ENCODE measurements around the gene CACNG5. TPM values are rescaled to one million over a fixed set of nuclear protein-coding genes. Genes with fewer than 3 reads are reported as not detected.

CACNG5 gene
- total and polyA plus RNA-seq, 7 experiments from 2014 or later = not detected

- intact Hi-C loops (cut with micrococcal nuclease) = loop anchor here (5.0 kb wide), 2 partner anchors 648 to 1613 kb away; no protein-coding TSS in a partner anchor
- CTCF ChIA-PET = interaction anchor here (0.6 to 2.1 kb wide), 5 partner anchors 9 to 705 kb away, joined by 3 to 11 read pairs (median 3); no protein-coding TSS in a partner anchor
- H3K27ac Mint-ChIP-seq = no peak overlapping the region
- H3K27me3 Mint-ChIP-seq = peaks cover 0 to 12% (median 6%) of the 10 kb centered on the region in 5 donors
- no peaks in the 10 kb centered on the region for H3K36me3 Mint-ChIP-seq
- H3K27me3 ChIP-seq (ENCODE audit: control insufficient read depth in 2 of 2, insufficient read depth in 2 of 2, low read length in 2 of 2) = peaks cover 0 to 4% of the 10 kb centered on the region in 2 donors
- DNase-seq (no peak), ATAC-seq (no peak)
- H3K4me3 Mint-ChIP-seq = no peak overlapping the region
- peaks cover 0 to 9% (median 6%) of the 10 kb centered on the region in 7 donors for H3K4me1 Mint-ChIP-seq
- H3K27ac ChIP-seq (ENCODE audit: low read depth, low read length) = no peak overlapping the region
- POLR2A ChIA-PET = no interaction called here
- no peaks in the 10 kb centered on the region for H3K9me3 Mint-ChIP-seq
- no peak overlapping the region for H3K4me3 ChIP-seq (ENCODE audit: low read length)
- no peaks in the 10 kb centered on the region for H3K36me3 ChIP-seq (ENCODE audit: control insufficient read depth in 2 of 3, insufficient read depth in 3 of 3, low read length in 3 of 3)
- H3K9me3 ChIP-seq (ENCODE audit: control insufficient read depth in 2 of 3, low read length in 3 of 3) = no peaks in the 10 kb centered on the region
- no peaks in the 10 kb centered on the region for H3K4me1 ChIP-seq (ENCODE audit: control insufficient read depth in 2 of 2, insufficient read depth in 2 of 2, low read length in 2 of 2)
Measured at GRCh38 chr17:66904760-66905624, 70.1 kb downstream of the CACNG5 start.

- intact Hi-C loops (cut with micrococcal nuclease) = loop anchor here (1.0 to 5.0 kb wide), 8 partner anchors 178 to 1614 kb away; no protein-coding TSS in a partner anchor
- H3K36me3 ChIP-seq (ENCODE audit: control insufficient read depth in 2 of 3, insufficient read depth in 3 of 3, low read length in 3 of 3) = no peaks in the 10 kb centered on the region
- peak; percentile 76 for ATAC-seq
- ChIA-PET CTCF (interaction anchor here (0.7 to 2.1 kb wide), 2 partner anchors 8 to 704 kb away, joined by 3 to 11 read pairs; no protein-coding TSS in a partner anchor), POLR2A (no interaction called here)
- peak overlapping the region in 2 of 9 donors; percentile 25 to 27 for H3K27ac Mint-ChIP-seq
- H3K27me3 Mint-ChIP-seq = peaks cover 0 to 12% (median 6%) of the 10 kb centered on the region in 5 donors
- no peak overlapping the region for H3K27ac ChIP-seq (ENCODE audit: low read depth, low read length)
- no peaks in the 10 kb centered on the region for H3K4me1 ChIP-seq (ENCODE audit: control insufficient read depth in 2 of 2, insufficient read depth in 2 of 2, low read length in 2 of 2)
- DNase-seq = peak; percentile 15 to 64 (median 51)
- peak overlapping the region in 1 of 10 donors; percentile 4 for H3K4me3 Mint-ChIP-seq
- no peak overlapping the region for H3K4me3 ChIP-seq (ENCODE audit: low read length)
- peaks cover 0 to 9% (median 6%) of the 10 kb centered on the region in 7 donors for H3K4me1 Mint-ChIP-seq
- H3K9me3 Mint-ChIP-seq = no peaks in the 10 kb centered on the region
- H3K36me3 Mint-ChIP-seq = no peaks in the 10 kb centered on the region
- H3K9me3 ChIP-seq (ENCODE audit: control insufficient read depth in 2 of 3, low read length in 3 of 3) = no peaks in the 10 kb centered on the region
- peaks cover 0 to 4% of the 10 kb centered on the region in 2 donors for H3K27me3 ChIP-seq (ENCODE audit: control insufficient read depth in 2 of 2, insufficient read depth in 2 of 2, low read length in 2 of 2)
Measured at GRCh38 chr17:66906321-66907278, 71.7 kb downstream of the CACNG5 start.

- DNase-seq = no peak
- Histone ChIP-seq H3K4me3 (ENCODE audit: low read length) (no peak overlapping the region), H3K27ac (ENCODE audit: low read depth, low read length) (no peak overlapping the region), H3K36me3 (ENCODE audit: control insufficient read depth in 2 of 3, insufficient read depth in 3 of 3, low read length in 3 of 3) (no peaks in the 10 kb centered on the region), H3K4me1 (ENCODE audit: control insufficient read depth in 2 of 2, insufficient read depth in 2 of 2, low read length in 2 of 2) (no peaks in the 10 kb centered on the region), H3K9me3 (ENCODE audit: control insufficient read depth in 2 of 3, low read length in 3 of 3) (no peaks in the 10 kb centered on the region), H3K27me3 (ENCODE audit: control insufficient read depth in 2 of 2, insufficient read depth in 2 of 2, low read length in 2 of 2) (peaks cover 0 to 4% of the 10 kb centered on the region in 2 donors)
- ChIA-PET POLR2A (no interaction called here), CTCF (interaction anchor here (0.6 kb wide), 2 partner anchors 715 to 745 kb away, joined by 3 read pairs; no protein-coding TSS in a partner anchor)
- H3K27me3 Mint-ChIP-seq = peaks cover 0 to 21% (median 8%) of the 10 kb centered on the region in 5 donors
- H3K36me3 Mint-ChIP-seq = no peaks in the 10 kb centered on the region
- no peak for ATAC-seq
- no peaks in the 10 kb centered on the region for H3K9me3 Mint-ChIP-seq
- intact Hi-C loops (cut with micrococcal nuclease) = loop anchor here (5.0 kb wide), 2 partner anchors 653 to 1618 kb away; no protein-coding TSS in a partner anchor
- no peak overlapping the region for H3K4me3 Mint-ChIP-seq
- H3K4me1 Mint-ChIP-seq = peaks cover 0 to 9% (median 6%) of the 10 kb centered on the region in 7 donors
- H3K27ac Mint-ChIP-seq = no peak overlapping the region
Measured at GRCh38 chr17:66909804-66910373, 75.0 kb downstream of the CACNG5 start.

GRCh38 chr17:66910651-66911285 lies 75.9 kb downstream of the CACNG5 start:
- DNase-seq (no peak), ATAC-seq (no peak)
- Mint-ChIP-seq H3K9me3 (no peaks in the 10 kb centered on the region), H3K36me3 (no peaks in the 10 kb centered on the region), H3K27ac (no peak overlapping the region), H3K27me3 (peaks cover 6 to 17% (median 10%) of the 10 kb centered on the region in 5 donors), H3K4me3 (no peak overlapping the region), H3K4me1 (peaks cover 0 to 9% (median 6%) of the 10 kb centered on the region in 7 donors)
- CTCF ChIA-PET = no interaction called here
- H3K4me1 ChIP-seq (ENCODE audit: control insufficient read depth in 2 of 2, insufficient read depth in 2 of 2, low read length in 2 of 2) = no peaks in the 10 kb centered on the region
- H3K27me3 ChIP-seq (ENCODE audit: control insufficient read depth in 2 of 2, insufficient read depth in 2 of 2, low read length in 2 of 2) = peaks cover 0 to 4% of the 10 kb centered on the region in 2 donors
- no peak overlapping the region for H3K27ac ChIP-seq (ENCODE audit: low read depth, low read length)
- POLR2A ChIA-PET = no interaction called here
- H3K9me3 ChIP-seq (ENCODE audit: control insufficient read depth in 2 of 3, low read length in 3 of 3) = no peaks in the 10 kb centered on the region
- no peak overlapping the region for H3K4me3 ChIP-seq (ENCODE audit: low read length)
- H3K36me3 ChIP-seq (ENCODE audit: control insufficient read depth in 2 of 3, insufficient read depth in 3 of 3, low read length in 3 of 3) = no peaks in the 10 kb centered on the region
- intact Hi-C loops (cut with micrococcal nuclease) = no loop called here

- no peak for ATAC-seq
- Mint-ChIP-seq H3K4me1 (peaks cover 0 to under 1% (median 0%) of the 10 kb centered on the region in 7 donors), H3K36me3 (peaks cover 0 to 4% (median 0%) of the 10 kb centered on the region in 5 donors), H3K27me3 (peaks cover 8 to 27% (median 20%) of the 10 kb centered on the region in 5 donors), H3K27ac (no peak overlapping the region), H3K4me3 (no peak overlapping the region), H3K9me3 (peaks cover 0 to 8% (median 0%) of the 10 kb centered on the region in 11 donors)
- ChIA-PET POLR2A (no interaction called here), CTCF (interaction anchor here (1.0 kb wide), 1 partner anchor 9 kb away, joined by 3 read pairs; no protein-coding TSS in a partner anchor)
- H3K4me1 ChIP-seq (ENCODE audit: control insufficient read depth in 2 of 2, insufficient read depth in 2 of 2, low read length in 2 of 2) = no peaks in the 10 kb centered on the region
- H3K27ac ChIP-seq (ENCODE audit: low read depth, low read length) = no peak overlapping the region
- DNase-seq = no peak
- no peaks in the 10 kb centered on the region for H3K9me3 ChIP-seq (ENCODE audit: control insufficient read depth in 2 of 3, low read length in 3 of 3)
- no peak overlapping the region for H3K4me3 ChIP-seq (ENCODE audit: low read length)
- H3K27me3 ChIP-seq (ENCODE audit: control insufficient read depth in 2 of 2, insufficient read depth in 2 of 2, low read length in 2 of 2) = no peaks in the 10 kb centered on the region
- no peaks in the 10 kb centered on the region for H3K36me3 ChIP-seq (ENCODE audit: control insufficient read depth in 2 of 3, insufficient read depth in 3 of 3, low read length in 3 of 3)
- intact Hi-C loops (cut with micrococcal nuclease) = no loop called here
Measured at GRCh38 chr17:66915204-66915611, 80.3 kb downstream of the CACNG5 start.

Data from naive thymus-derived CD4-positive, alpha-beta T cell (primary cell).